Stimulated activated CD4-positive, alpha-beta T cell treated with anti-CD3 and anti-CD28 coated beads, Interleukin-2, amount 100 ng/mL, for 48 hours (primary cell): ENCODE results near the gene CCNYL1.
"Not testable (repeated sequence)": the region's sequence is repeated elsewhere in the genome, so short reads cannot be mapped to it uniquely, and the experiment has no call there.

ENCODE experiments used
- DNase-seq, 2 donors: peaks; one replicate each; pipeline ENCODE4 v3.0.0-alpha.2; 2020

The CCNYL1 gene

GRCh38 chr2:207698301-207698700, 13.1 kb upstream of the CCNYL1 start:
- DNase-seq = no peak

- no peak for DNase-seq
These were observed 7.4 kb upstream of the CCNYL1 start for GRCh38 chr2:207704078-207704477.

GRCh38 chr2:207704671-207705070, 6.8 kb upstream of the CCNYL1 start:
- DNase-seq = no peak

GRCh38 chr2:207706936-207707860, 4.2 kb upstream of the CCNYL1 start:
- no peak for DNase-seq

- peak; percentile 19 to 32 for DNase-seq
These were observed 500 bp downstream of the CCNYL1 start for GRCh38 chr2:207711750-207712530.

GRCh38 chr2:207716056-207716455, 4.6 kb downstream of the CCNYL1 start:
- no peak for DNase-seq

- no peak for DNase-seq
These were observed 7.1 kb downstream of the CCNYL1 start for GRCh38 chr2:207718521-207718920.

GRCh38 chr2:207719008-207719407, 7.6 kb downstream of the CCNYL1 start:
- no peak for DNase-seq

GRCh38 chr2:207719655-207720054, 8.2 kb downstream of the CCNYL1 start:
- DNase-seq = not testable (repeated sequence)

GRCh38 chr2:207720517-207721187, 9.2 kb downstream of the CCNYL1 start:
- DNase-seq = no peak

- no peak for DNase-seq
These were observed 11.5 kb downstream of the CCNYL1 start for GRCh38 chr2:207722773-207723424.

- not testable (repeated sequence) for DNase-seq
These were observed 12.0 kb downstream of the CCNYL1 start for GRCh38 chr2:207723425-207723787.

- DNase-seq = no peak
These were observed 12.7 kb downstream of the CCNYL1 start for GRCh38 chr2:207724113-207724512.

GRCh38 chr2:207725873-207726578, 14.6 kb downstream of the CCNYL1 start:
- DNase-seq = no peak

- DNase-seq = no peak
These were observed 15.8 kb downstream of the CCNYL1 start for GRCh38 chr2:207727261-207727660.

- no peak for DNase-seq
These were observed 18.1 kb downstream of the CCNYL1 start for GRCh38 chr2:207729465-207729998.

- DNase-seq = no peak
These were observed 19.7 kb downstream of the CCNYL1 start for GRCh38 chr2:207731138-207731537.

- DNase-seq = no peak
These were observed 22.3 kb downstream of the CCNYL1 start for GRCh38 chr2:207733597-207734240.

- DNase-seq = no peak
These were observed 22.8 kb downstream of the CCNYL1 start for GRCh38 chr2:207734264-207734635.

- DNase-seq = no peak
These were observed 23.4 kb downstream of the CCNYL1 start for GRCh38 chr2:207734636-207735512.
